Measurements from ENCODE around the gene CSF1.

DNA sequence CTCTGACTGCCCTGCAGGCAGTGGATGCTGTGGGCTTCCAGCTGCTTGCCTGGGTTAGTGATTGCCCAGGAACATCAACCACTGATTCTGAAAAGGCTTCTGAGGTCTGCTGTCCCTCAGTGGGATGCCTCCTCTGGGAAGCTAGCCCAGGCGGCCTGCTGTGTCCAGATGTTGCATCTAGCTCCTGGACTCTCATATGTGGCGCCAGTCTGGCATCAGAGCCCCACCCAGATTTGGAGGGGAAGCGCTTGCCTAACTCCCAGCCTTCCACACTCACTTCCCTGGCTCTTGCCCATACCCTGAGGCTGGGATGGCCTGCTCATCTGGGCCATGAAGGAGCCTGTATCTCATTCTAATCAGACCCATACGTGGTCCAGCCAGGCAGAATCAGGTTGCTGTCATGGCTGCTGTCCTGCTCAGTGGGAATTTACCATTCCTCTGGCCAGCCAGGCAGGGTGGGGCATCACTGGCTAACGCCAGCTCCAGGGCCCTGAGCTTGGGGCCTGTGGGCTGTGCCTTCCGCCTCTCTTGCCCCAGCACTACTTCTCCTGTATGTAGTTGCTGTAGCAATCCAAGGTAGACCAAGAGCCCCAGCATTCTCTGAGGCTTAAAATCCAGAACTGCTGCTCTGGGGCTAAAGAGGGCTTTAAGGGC is 4.1 kb downstream of the CSF1 start:
- TF ChIP-seq, protein P1, sequence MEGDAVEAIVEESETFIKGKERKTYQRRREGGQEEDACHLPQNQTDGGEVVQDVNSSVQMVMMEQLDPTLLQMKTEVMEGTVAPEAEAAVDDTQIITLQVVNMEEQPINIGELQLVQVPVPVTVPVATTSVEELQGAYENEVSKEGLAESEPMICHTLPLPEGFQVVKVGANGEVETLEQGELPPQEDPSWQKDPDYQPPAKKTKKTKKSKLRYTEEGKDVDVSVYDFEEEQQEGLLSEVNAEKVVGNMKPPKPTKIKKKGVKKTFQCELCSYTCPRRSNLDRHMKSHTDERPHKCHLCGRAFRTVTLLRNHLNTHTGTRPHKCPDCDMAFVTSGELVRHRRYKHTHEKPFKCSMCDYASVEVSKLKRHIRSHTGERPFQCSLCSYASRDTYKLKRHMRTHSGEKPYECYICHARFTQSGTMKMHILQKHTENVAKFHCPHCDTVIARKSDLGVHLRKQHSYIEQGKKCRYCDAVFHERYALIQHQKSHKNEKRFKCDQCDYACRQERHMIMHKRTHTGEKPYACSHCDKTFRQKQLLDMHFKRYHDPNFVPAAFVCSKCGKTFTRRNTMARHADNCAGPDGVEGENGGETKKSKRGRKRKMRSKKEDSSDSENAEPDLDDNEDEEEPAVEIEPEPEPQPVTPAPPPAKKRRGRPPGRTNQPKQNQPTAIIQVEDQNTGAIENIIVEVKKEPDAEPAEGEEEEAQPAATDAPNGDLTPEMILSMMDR (IDR thresholded peaks at IDR 0.05), result no peak
- no peak for TF ChIP-seq POLR2A (IDR thresholded peaks at IDR 0.05)
